IPS-NIHi7 (cell line): ENCODE data around the gene CCL4.
"Not testable (repeated sequence)": the region's sequence is repeated elsewhere in the genome, so short reads cannot be mapped to it uniquely, and the experiment has no call there.

Experiments used
- DNase-seq: peaks from one replicate; pipeline ENCODE4 v3.0.0; 2012; ENCODE audit warnings: mixed read lengths; ENCODE audit errors: extremely low spot score

Gene CCL4

GRCh38 chr17:36117505-36118382 is 14.1 kb downstream of the CCL4 start:
- no peak for DNase-seq

DNA sequence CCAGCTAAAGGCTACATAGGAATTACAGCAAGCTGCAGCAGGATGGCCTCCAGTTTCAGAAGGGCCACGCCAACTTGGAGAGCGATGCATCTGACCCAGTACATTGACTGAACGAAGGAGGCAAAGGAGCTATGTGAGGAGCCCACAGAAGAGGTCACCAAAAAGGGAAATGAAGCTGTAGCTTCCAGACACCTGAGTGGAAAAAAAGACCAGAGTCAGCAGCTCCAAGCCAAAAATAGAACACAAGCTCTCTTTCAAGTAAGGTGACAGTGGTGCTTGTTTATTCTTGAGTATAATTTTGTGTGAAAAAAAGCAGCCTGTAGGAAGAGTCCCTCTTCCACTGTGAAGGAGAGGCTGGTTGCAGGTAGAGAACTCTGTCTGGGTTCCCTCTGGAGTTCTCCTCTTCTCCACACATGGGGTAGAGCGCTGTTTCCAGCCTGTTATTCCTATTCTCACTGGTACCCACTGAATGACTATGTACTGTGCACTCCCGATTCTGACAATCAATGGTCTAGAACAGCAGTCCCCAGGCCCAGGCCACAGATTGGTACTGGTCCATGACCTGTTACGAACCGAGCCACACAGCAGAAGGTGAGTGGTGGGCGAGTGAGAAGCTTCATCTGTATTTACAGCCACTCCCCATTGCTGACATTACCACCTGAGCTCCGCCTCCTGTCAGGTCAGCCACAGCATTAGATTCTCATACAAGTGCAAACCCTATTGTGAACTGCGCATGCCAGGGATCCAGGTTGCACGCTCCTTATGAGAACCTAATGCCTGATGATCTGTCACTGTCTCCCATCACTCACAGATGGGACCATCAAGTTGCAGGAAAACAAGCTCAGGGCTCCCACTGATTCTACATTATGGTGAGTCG is 15.1 kb downstream of the CCL4 start:
- no peak for DNase-seq

GRCh38 chr17:36120221-36120620 is 16.6 kb downstream of the CCL4 start:
- no peak for DNase-seq

DNA sequence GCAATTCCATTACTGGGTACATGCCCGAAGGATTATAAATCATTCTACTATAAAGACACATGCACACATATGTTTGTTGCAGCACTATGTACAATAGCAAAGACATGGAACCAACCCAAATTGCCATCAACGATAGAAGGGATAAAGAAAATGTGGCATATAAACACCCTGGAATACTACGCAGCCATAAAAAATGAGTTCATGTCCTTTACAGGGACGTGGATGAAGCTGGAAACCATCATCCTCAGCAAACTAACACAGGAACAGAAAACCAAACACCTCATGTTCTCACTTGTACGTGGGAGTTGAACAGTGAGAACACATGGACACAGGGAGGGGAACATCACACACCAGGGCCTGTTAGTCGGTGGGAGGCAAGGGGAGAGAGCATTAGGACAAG is 17.5 kb downstream of the CCL4 start:
- not testable (repeated sequence) for DNase-seq

DNA sequence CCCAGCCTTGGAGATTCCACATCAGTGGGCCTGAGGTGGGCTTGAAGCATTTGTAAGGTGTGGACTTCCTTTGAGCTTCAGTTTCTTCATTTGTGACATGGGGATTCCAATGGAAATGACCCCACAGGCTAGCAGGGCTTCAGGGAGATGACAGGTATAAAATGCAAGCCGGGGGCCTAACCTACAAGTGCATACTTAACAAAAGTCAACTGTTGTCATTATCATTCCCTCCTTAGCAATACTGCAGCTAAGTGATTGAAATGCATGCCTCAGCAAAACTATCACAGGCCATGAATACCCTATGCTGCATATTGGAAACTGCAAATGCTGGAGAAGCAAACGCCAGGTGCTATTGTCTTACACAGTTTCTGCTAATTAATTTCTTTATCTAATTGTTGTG is 19.8 kb downstream of the CCL4 start:
- no peak for DNase-seq

DNA sequence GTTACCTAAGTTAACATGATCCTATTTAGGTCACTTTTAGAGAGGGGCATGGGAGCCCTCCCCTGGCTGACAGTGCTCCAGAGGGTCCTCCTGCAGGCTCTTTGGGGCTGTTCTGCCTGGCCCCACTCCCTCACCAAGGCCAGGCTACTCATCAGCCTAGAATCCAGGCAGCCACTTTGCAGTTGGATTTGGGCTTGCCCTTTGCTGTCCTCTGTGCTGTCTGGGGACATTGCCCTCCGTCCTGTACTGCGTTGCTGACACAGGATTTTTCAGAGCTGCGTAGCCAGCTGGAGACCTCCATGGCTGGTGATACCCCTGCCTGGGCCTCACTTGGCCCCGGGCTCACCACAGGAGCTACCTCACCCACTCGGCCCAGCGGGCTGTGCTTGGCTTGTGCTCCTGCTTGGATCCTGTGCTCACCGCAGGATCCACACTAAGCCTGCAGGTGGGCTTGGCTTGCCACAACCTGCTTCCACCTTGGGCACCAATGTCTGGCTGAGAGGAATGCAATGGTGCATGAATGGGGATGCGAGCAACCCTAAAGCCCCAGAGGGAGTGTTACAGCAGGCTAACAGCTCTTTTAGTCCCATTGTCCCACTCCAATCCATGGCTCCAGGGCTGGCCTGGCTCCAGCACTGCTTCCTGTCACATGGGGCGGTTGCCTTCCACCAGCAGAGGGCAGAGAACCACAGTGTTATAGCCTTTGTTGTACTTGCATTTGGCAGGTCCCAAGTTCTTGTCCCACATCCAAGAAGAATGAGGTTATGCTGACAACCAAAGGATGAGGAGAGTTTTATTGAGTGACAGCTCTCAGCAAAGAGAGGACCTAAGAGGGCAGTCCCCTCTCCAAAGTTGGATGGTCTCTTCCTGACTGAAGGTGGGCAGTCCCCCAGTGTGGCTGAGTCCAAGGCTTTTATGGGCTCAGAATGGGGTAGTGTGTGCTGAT is 21.5 kb downstream of the CCL4 start:
- no peak for DNase-seq

DNA sequence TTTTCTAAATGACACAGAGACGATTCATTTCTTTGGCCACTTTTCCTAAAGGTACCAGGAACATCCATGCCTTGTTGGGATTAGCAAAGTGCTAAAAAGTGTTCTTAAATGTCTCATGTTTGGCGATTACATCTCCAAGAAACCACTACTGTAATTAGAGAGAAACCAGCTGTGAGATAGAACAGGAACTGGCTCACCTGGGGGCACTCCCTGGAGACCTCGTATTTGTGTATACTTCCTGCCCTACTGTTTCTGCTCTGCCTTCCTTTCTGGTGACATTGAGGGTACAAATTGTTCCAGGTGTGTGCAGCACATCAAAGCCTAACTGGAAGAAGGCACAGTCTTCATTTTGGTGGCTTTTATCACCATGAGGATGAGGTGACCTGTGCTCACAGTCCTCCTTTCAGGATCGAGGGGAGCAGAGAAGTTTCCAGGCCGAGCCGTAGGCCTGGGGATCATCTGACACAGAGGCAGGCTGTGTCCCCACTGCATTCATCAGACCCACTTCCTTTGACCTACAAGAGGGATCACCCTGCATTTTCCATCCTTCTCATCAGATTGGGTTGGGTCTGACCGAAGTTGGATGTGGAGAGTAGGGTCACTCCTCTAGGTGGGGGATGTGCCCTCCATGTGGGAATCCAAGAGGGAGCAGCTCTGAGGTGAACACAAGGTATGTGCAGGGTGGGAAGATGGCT is 23.7 kb downstream of the CCL4 start:
- DNase-seq, result no peak

DNA sequence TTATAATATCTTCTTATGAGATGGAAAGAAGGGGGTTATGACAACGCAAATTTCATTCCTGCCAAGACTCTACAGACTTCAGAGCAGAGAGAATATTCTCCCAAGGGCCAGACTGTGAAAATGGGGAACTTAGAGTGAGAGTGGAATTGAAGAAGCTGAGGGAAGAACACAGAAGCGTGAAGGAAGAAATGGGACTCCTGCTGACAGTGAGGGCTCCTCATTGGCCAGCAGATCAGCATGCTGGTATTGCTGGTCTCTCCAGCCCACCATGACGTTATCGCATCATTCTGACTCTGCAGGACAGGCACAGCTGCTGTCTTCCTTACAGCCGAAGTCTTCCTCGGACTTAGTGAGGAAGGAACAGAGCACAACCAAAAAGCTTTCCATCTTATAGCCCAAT is 24.3 kb downstream of the CCL4 start:
- no peak for DNase-seq

GRCh38 chr17:36128411-36128978 is 24.9 kb downstream of the CCL4 start:
- DNase-seq, result no peak

DNA sequence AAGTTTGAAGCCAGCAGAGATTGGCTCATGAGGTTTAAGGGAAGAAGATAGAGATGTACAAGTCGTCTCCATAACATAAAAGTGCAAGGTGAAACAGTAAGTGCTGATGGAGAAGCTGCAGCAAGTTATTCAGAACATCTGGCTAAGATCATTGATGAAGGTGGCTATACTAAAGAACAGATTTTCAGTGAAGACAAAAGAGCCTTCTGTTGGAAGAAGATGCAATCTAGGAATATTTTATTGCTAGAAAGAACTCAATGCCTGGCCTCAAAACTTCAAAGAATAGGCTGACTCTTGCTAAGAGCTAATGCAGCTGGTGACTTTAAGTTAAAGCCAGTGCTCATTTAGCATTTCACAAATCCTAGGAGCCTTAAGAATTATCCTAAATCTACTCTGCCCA is 26.0 kb downstream of the CCL4 start:
- DNase-seq, result no peak

- DNase-seq, result no peak
These were observed 26.7 kb downstream of the CCL4 start for GRCh38 chr17:36130346-36130745.

DNA sequence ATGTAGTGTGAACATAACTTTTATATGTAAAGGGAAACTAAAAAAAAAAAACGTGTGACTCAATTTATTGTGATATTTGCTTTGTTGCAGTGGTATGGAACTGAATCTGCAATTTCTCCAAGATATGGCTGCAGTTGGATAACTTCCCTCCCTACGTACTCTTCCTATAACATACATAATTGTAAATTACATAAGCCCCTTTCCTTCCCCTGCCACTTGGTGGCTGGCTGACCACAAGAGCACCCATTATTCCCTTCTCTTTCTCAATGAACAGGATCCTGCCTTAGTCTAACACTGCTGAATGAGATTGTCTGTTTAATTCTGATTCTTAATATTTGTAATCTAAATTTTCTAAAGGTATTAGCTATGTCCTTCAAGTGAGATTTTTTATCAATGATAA is 27.8 kb downstream of the CCL4 start:
- DNase-seq, result no peak

DNA sequence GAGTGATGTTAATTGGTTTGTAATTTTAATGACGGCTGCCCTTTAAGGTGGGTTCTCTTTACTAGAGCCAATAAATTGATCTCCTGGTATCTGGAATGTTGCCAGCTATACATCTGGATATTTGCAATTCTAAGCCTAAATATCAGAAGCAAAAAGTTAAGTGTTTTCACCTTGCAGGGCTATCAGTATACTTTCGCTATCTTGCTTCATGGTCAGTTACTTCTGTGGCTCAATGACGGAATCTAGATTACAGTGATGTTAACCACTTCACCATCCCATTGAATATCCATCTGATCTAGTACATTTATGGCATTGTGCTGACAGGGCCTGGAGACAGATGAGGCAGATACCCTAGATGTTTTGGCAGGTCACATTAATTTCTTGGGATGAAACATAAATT is 28.3 kb downstream of the CCL4 start:
- no peak for DNase-seq

- no peak for DNase-seq
These were observed 28.8 kb downstream of the CCL4 start for GRCh38 chr17:36132421-36132831.

GRCh38 chr17:36133602-36134236 is 30.1 kb downstream of the CCL4 start:
- DNase-seq, result no peak

DNA sequence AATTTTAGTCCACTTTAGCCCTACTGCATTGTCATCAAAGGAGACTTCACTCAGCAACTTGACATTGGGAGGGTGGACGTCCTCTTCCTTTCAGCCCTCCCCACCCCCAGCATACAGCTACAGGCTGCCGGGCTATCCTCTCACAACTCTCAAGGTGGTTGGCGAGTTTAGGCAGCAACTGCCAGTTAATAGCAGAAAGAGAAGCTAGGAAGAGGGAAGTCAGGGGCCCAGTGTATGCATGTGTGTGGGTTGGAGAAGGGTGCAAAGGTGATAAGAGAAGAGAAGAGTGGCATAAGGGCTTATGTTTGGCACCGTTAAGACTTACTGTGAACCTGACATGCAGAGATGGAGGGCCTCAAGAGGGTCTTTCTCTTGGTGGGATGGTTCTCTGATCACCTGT is 31.8 kb downstream of the CCL4 start:
- DNase-seq, result no peak

- DNase-seq, result no peak
These were observed 32.4 kb downstream of the CCL4 start for GRCh38 chr17:36136036-36136435.

- DNase-seq, result no peak
These were observed 32.8 kb downstream of the CCL4 start for GRCh38 chr17:36136439-36136838.

- DNase-seq, result no peak
These were observed 38.6 kb downstream of the CCL4 start for GRCh38 chr17:36142235-36142634.

DNA sequence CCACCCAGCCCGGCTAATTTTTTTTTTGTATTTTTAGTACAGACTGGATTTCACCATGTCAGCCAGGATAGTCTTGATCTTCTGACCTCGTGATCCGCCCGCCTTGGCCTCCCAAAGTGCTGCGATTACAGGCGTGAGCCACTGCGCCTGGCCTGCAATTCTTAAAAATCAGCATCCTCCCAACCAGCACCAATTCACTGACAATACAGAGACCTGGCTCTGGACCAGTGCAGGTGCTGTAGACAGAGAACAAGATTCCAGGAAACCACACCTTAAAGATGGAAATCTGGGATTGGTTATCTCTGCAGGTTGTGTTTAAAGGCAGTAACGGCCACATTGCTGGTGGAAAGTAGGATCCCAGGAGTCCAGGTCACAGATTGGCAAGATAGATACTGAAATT is 39.2 kb downstream of the CCL4 start:
- DNase-seq, result no peak
